ENCODE data around the gene R3HCC1L.

DNA sequence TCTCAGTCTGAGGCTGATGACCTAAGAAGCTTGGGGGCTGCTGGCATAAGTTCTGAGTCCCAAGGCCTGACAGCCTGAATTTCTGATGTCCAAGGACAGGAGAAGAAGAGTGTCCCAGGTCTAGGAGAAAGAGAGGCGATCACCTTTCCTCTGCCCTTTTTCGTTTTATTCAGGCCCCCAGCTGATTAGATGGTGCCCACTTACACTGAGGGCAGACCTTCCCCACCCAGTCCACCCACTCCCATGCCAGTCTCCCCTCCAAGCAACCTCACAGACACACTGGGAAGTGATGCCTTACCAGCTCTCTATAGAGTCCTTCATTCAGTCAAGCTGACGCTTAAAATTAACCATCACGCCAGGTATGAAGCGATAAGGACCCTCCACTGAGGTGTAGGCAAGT, 152.9 kb downstream of the R3HCC1L start:
- TF ChIP-seq, protein P1, sequence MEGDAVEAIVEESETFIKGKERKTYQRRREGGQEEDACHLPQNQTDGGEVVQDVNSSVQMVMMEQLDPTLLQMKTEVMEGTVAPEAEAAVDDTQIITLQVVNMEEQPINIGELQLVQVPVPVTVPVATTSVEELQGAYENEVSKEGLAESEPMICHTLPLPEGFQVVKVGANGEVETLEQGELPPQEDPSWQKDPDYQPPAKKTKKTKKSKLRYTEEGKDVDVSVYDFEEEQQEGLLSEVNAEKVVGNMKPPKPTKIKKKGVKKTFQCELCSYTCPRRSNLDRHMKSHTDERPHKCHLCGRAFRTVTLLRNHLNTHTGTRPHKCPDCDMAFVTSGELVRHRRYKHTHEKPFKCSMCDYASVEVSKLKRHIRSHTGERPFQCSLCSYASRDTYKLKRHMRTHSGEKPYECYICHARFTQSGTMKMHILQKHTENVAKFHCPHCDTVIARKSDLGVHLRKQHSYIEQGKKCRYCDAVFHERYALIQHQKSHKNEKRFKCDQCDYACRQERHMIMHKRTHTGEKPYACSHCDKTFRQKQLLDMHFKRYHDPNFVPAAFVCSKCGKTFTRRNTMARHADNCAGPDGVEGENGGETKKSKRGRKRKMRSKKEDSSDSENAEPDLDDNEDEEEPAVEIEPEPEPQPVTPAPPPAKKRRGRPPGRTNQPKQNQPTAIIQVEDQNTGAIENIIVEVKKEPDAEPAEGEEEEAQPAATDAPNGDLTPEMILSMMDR (IDR thresholded peaks at IDR 0.05), result no peak
- TF ChIP-seq POLR2AphosphoS5 (IDR thresholded peaks at IDR 0.05), result no peak
- TF ChIP-seq POLR2A (IDR thresholded peaks at IDR 0.05), result no peak

All from breast epithelium (tissue), 3 donors.